GM23338 (cell line): ENCODE results near the gene DUSP1. TPM values are rescaled to one million over a fixed set of nuclear protein-coding genes. Genes with fewer than 3 reads are reported as not detected.

Source experiments
- ATAC-seq: fragments of 200-7000 bp; cut with Tn5 transposase; 3 replicates; pipeline ENCODE4 v1.9.1; 2020
- DNase-seq: peaks from one replicate; pipeline ENCODE4 v3.0.0-alpha.2; 2015; ENCODE audit warnings: low spot score
- H2AFZ ChIP-seq: fragments of 200-600 bp; sonication (generic); 2 replicates; pipeline ENCODE4 v1.8.0; 2016; ENCODE audit warnings: antibody characterized with exemption, mild to moderate bottlenecking, moderate library complexity
- H3F3A ChIP-seq: fragments of 200-600 bp; sonication (generic); replicated peaks from 2 replicates; pipeline ENCODE4 v1.8.0; 2017; ENCODE audit warnings: antibody characterized with exemption, mixed run types, low read depth
- H3K27ac ChIP-seq: fragments of 200-600 bp; sonication (generic); 2 replicates; pipeline ENCODE4 v1.6.1; 2016; ENCODE audit warnings: low read depth
- H3K27me3 ChIP-seq: fragments of 200-600 bp; sonication (generic); 2 replicates; pipeline ENCODE4 v1.8.0; 2016; ENCODE audit warnings: mild to moderate bottlenecking, mixed run types, moderate library complexity; ENCODE audit not compliant: insufficient read depth
- H3K36me3 ChIP-seq: fragments of 200-600 bp; sonication (generic); 2 replicates; pipeline ENCODE4 v1.8.0; 2016; ENCODE audit warnings: mild to moderate bottlenecking; ENCODE audit not compliant: insufficient read depth
- H3K4me1 ChIP-seq: fragments of 200-600 bp; sonication (generic); 2 replicates; pipeline ENCODE4 v1.8.0; 2016; ENCODE audit warnings: mild to moderate bottlenecking, moderate library complexity; ENCODE audit not compliant: insufficient read depth
- H3K4me2 ChIP-seq: fragments of 200-600 bp; sonication (generic); 2 replicates; pipeline ENCODE4 v1.7.1; 2017; ENCODE audit warnings: mixed run types
- H3K4me3 ChIP-seq: fragments of 200-600 bp; sonication (generic); 2 replicates; pipeline ENCODE4 v1.6.1; 2016; ENCODE audit warnings: mixed run types
- H3K79me2 ChIP-seq: fragments of 200-600 bp; sonication (generic); replicated peaks from 2 replicates; pipeline ENCODE4 v1.8.0; 2017; ENCODE audit warnings: mild to moderate bottlenecking; ENCODE audit not compliant: insufficient read depth
- H3K9me2 ChIP-seq: fragments of 200-600 bp; sonication (generic); 2 replicates; pipeline ENCODE4 v1.8.0; 2017; ENCODE audit not compliant: insufficient read depth
- H4K20me1 ChIP-seq: fragments of 200-600 bp; sonication (generic); replicated peaks from 2 replicates; pipeline ENCODE4 v1.8.0; 2017; ENCODE audit warnings: mild to moderate bottlenecking; ENCODE audit not compliant: insufficient read depth
- H3K27ac Mint-ChIP-seq: 2 replicates; pipeline ENCODE4 v1.8.0; 2020; ENCODE audit warnings: inconsistent platforms, mild to moderate bottlenecking, moderate library complexity, mixed read lengths
- H3K27me3 Mint-ChIP-seq: 3 replicates; pipeline ENCODE4 v1.8.0; 2022; ENCODE audit warnings: low read depth, mild to moderate bottlenecking, moderate library complexity, mixed read lengths, inconsistent platforms; ENCODE audit not compliant: insufficient read depth, poor library complexity
- H3K36me3 Mint-ChIP-seq: 3 replicates; pipeline ENCODE4 v1.8.0; 2021; ENCODE audit warnings: low read depth, mild to moderate bottlenecking, inconsistent platforms, moderate library complexity, mixed read lengths
- H3K4me1 Mint-ChIP-seq: 3 replicates; pipeline ENCODE4 v1.8.0; 2020; ENCODE audit warnings: mild to moderate bottlenecking, inconsistent platforms, mixed read lengths
- H3K4me3 Mint-ChIP-seq: 3 replicates; pipeline ENCODE4 v1.8.0; 2021; ENCODE audit warnings: moderate library complexity, mild to moderate bottlenecking, inconsistent platforms, mixed read lengths
- H3K9me3 Mint-ChIP-seq: 3 replicates; pipeline ENCODE4 v1.8.0; 2020; ENCODE audit warnings: moderate library complexity, mild to moderate bottlenecking, inconsistent platforms, mixed read lengths
- CREB1 ChIP-seq: fragments of 250-450 bp; sonication (Bioruptor Pico); IDR thresholded peaks from 2 replicates; pipeline ENCODE4 v1.5.0; 2020; ENCODE audit warnings: low read depth, mild to moderate bottlenecking, moderate library complexity
- CTCF ChIP-seq, 2 experiments: fragments of 200-600 bp in 1 of 2; sonication (generic) in 1 of 2; conservative IDR thresholded peaks; 2 replicates each; pipeline versions ENCODE4 v1.5.1 to v1.6.1; 2016 to 2017; ENCODE audit warnings: antibody characterized with exemption in 2 of 2, low read depth in 2 of 2, mild to moderate bottlenecking in 2 of 2, moderate library complexity in 1 of 2
- STAT1 ChIP-seq: IDR thresholded peaks from one replicate; pipeline ENCODE4 v1.6.1; 2016; ENCODE audit warnings: antibody characterized with exemption; ENCODE audit not compliant: unreplicated experiment
- polyA plus RNA-seq: library from polyadenylated mRNA; unstranded; fragments of >200 nt; fragmentation: Nextera tagmentation; extraction: Ambion mirVana; gene quantifications from 2 replicates; pipeline ENCODE4 v1.2.1, GENCODE V29; 2016
- total RNA-seq: library from RNA; depleted of rRNA; stranded (reverse); fragments of >200 nt; shearing (Covaris generic); gene quantifications from 2 replicates; pipeline ENCODE4 v1.2.3, GENCODE V29; 2014
- TF ChIP-seq, protein P1 (sequence below): fragments of 250-450 bp; sonication (Bioruptor Pico); IDR thresholded peaks from 2 replicates; pipeline ENCODE4 v1.5.0; 2020; ENCODE audit warnings: mild to moderate bottlenecking, moderate library complexity

DUSP1 gene
- total and polyA plus RNA-seq, 2 experiments from 2014 or later: 9.7 to 17.2 TPM

DNA sequence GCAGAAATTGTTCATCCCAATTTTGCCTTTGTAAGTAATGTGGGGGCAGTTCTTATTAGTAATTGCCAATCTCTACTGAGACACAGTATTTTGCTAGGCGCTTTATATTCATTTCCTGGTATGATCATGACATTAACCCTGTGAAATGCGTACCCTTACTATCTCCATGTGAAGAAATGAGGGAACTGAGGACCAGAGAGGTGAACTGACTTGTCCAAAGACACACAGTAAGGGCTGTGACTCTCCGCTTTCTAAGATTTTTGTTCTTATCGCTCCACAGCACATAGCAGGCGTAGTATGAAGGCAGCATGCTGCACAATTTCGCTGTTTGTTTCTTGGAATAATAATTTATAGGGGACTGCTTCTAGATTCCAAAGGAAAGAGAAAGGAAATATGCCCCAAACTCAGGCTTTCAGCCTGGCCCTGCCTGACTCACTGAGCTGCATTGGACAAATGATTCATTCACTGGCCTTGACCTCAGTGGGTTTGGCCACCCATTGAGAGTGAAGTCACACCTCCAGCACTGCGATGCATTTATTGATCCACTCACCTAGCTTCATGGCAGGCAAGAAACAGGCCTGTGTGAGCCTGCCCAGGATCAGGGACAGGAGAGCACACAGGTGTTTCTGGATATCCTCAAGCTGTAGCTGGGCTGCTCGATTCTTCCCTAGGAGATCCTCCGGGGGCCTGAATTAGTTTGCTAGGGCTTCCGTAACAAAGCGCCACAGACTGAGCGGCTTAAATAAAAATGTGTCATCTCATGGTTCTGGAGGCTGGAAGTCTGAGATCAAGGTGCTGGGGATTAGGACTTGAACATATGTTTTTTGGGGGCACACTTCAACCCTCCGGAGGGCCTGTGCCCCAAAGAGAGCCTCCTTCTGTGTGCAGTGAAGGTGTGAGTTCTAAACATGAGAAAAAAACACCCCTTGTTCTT lies 7.2 kb upstream of the DUSP1 start:
- no peak for TF ChIP-seq CTCF (conservative IDR thresholded peaks at IDR 0.05; ENCODE audit: low read depth in 2 of 2)
- no peak for TF ChIP-seq CREB1 (CRISPR knock-in tag)
- TF ChIP-seq, protein P1, sequence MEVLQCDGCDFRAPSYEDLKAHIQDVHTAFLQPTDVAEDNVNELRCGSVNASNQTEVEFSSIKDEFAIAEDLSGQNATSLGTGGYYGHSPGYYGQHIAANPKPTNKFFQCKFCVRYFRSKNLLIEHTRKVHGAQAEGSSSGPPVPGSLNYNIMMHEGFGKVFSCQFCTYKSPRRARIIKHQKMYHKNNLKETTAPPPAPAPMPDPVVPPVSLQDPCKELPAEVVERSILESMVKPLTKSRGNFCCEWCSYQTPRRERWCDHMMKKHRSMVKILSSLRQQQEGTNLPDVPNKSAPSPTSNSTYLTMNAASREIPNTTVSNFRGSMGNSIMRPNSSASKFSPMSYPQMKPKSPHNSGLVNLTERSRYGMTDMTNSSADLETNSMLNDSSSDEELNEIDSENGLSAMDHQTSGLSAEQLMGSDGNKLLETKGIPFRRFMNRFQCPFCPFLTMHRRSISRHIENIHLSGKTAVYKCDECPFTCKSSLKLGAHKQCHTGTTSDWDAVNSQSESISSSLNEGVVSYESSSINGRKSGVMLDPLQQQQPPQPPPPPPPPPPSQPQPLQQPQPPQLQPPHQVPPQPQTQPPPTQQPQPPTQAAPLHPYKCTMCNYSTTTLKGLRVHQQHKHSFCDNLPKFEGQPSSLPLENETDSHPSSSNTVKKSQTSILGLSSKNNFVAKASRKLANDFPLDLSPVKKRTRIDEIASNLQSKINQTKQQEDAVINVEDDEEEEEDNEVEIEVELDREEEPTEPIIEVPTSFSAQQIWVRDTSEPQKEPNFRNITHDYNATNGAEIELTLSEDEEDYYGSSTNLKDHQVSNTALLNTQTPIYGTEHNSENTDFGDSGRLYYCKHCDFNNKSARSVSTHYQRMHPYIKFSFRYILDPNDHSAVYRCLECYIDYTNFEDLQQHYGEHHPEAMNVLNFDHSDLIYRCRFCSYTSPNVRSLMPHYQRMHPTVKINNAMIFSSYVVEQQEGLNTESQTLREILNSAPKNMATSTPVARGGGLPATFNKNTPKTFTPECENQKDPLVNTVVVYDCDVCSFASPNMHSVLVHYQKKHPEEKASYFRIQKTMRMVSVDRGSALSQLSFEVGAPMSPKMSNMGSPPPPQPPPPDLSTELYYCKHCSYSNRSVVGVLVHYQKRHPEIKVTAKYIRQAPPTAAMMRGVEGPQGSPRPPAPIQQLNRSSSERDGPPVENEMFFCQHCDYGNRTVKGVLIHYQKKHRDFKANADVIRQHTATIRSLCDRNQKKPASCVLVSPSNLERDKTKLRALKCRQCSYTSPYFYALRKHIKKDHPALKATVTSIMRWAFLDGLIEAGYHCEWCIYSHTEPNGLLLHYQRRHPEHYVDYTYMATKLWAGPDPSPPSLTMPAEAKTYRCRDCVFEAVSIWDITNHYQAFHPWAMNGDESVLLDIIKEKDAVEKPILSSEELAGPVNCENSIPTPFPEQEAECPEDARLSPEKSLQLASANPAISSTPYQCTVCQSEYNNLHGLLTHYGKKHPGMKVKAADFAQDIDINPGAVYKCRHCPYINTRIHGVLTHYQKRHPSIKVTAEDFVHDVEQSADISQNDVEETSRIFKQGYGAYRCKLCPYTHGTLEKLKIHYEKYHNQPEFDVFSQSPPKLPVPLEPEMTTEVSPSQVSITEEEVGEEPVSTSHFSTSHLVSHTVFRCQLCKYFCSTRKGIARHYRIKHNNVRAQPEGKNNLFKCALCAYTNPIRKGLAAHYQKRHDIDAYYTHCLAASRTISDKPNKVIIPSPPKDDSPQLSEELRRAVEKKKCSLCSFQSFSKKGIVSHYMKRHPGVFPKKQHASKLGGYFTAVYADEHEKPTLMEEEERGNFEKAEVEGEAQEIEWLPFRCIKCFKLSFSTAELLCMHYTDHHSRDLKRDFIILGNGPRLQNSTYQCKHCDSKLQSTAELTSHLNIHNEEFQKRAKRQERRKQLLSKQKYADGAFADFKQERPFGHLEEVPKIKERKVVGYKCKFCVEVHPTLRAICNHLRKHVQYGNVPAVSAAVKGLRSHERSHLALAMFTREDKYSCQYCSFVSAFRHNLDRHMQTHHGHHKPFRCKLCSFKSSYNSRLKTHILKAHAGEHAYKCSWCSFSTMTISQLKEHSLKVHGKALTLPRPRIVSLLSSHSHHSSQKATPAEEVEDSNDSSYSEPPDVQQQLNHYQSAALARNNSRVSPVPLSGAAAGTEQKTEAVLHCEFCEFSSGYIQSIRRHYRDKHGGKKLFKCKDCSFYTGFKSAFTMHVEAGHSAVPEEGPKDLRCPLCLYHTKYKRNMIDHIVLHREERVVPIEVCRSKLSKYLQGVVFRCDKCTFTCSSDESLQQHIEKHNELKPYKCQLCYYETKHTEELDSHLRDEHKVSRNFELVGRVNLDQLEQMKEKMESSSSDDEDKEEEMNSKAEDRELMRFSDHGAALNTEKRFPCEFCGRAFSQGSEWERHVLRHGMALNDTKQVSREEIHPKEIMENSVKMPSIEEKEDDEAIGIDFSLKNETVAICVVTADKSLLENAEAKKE: no peak
- TF ChIP-seq STAT1: no peak
- Mint-ChIP-seq H3K4me3 (no peak overlapping the region), H3K36me3 (no peaks in the 10 kb centered on the region), H3K27me3 (peaks cover 9% of the 10 kb centered on the region), H3K9me3 (no peaks in the 10 kb centered on the region; the same call in 2 of the 3 replicates), H3K4me1 (no peaks in the 10 kb centered on the region), H3K27ac (no peak overlapping the region)
- no peaks in the 10 kb centered on the region for H3K79me2 ChIP-seq
- no peak overlapping the region for H3K27ac ChIP-seq
- H4K20me1 ChIP-seq: no peaks in the 10 kb centered on the region
- no peak overlapping the region for H3K4me2 ChIP-seq
- no peak overlapping the region for H3K4me3 ChIP-seq
- H2AFZ ChIP-seq: no peak overlapping the region
- no peak for DNase-seq
- no peaks in the 10 kb centered on the region for H3K9me2 ChIP-seq
- no peaks in the 10 kb centered on the region for H3F3A ChIP-seq
- no peak for ATAC-seq
- H3K36me3 ChIP-seq: no peaks in the 10 kb centered on the region
- H3K4me1 ChIP-seq: no peaks in the 10 kb centered on the region
- H3K27me3 ChIP-seq: peaks cover 16% of the 10 kb centered on the region
